SHP77 treated with DMSO at 0.1 percent for 48 hours (cell line): ENCODE results near the gene TMEM138.

Source experiments
- DNase-seq: peaks from one replicate; lab custom pipeline; 2025; lab: John Stamatoyannopoulos, UW

The TMEM138 gene

GRCh38 chr11:61406067-61406466 is 43.9 kb downstream of the TMEM138 start:
- no peak for DNase-seq

DNA sequence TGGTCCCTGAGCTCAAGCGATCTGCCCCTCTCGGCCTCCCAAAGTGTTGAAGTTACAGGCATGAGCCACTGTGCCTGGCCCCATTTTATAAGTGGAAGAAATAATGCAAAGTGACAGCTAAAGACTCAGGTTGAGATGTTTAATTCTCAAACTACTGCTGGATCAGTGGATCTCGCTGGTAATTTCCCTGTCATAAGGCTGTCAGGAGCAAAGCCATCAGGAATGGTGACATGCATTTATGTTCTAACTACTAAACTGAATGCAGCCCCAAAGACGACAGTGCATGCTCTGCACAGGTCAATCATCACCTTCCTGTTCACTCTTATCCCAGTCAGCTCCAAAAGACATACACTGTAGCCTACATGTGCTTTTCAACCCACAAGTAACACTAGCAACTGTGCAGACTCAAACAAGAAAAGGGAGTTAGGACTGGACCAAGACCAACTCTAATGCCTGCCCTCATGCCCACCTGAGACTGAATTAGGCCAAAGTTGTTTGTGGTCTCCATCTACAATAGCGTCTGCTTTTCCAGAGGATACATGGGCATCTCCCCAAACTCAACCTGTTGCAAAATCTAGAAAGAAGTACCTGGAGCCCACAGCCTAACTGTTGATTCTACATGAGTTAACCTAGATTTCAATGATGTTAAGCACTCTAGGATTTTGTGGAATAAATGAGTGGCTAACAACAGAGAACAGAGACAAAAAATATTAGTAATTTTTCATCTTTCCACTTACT is 45.0 kb downstream of the TMEM138 start:
- DNase-seq = no peak

- no peak for DNase-seq
Measured at GRCh38 chr11:61411589-61411988, 49.4 kb downstream of the TMEM138 start.

DNA sequence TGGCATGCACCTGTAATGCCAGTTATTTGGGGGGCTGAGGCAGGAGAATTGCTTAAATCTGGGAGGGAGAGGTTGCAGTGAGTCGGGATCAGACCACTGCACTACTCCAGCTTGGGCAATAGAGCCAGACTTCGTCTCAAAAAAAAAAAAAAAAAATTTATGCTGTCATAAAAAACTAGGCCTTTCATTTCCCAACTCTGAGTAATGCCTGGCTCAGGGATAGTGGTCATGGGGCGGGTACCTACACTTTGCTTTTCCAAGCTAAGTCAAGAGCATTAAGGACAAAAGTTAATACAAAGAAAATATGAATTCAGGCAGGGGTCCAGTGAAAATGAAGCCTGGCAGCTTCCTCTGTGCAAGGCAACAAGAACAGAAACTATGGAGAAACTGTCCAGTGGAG is 51.3 kb downstream of the TMEM138 start:
- no peak for DNase-seq

DNA sequence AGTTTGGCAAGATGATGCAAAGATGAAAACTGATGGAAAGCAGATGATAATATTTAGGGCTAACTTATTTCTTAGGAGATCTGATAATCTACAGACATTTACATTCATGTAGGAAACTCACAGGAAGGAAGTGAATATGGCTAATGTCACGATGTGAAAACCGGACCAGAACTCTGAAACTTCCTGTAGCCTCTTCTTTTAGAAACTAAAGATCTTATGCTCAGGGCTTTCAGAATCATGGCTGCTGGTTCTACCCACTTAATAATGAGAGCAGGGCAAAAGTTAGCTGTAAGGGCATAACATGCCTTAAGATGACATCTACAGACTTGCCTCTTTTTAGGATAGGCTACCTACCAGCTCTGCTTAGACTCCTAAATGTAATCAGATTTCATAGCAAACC is 52.4 kb downstream of the TMEM138 start:
- DNase-seq = no peak

- no peak for DNase-seq
Measured at GRCh38 chr11:61415381-61415780, 53.2 kb downstream of the TMEM138 start.

- DNase-seq = no peak
Measured at GRCh38 chr11:61416941-61417340, 54.8 kb downstream of the TMEM138 start.

DNA sequence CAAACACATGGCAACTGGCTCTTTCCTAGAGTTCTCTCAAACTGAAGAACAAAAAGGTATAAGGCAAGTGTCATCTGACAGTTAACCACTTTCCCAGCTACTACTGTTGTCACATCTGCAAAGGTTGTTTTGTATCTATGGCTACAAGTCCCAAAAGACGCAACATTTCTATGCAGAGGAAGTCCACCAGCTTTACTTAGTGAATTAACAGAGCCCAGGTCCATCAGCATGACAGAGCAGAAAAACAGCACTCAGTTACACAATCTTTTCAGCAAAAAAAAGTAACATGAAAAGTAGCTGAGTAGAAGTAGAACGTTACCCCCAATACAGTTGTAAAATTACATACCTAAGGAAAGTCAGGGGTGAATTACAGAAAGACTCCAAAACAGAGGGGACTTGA is 55.5 kb downstream of the TMEM138 start:
- no peak for DNase-seq

GRCh38 chr11:61418136-61418535 is 56.0 kb downstream of the TMEM138 start:
- no peak for DNase-seq
